KMS-11 (cell line): Measurements from ENCODE around the gene MINPP1.
"Not testable (repeated sequence)": the region's sequence is repeated elsewhere in the genome, so short reads cannot be mapped to it uniquely, and the experiment has no call there.

Source experiments
- H2AFZ ChIP-seq: fragments of 200-600 bp; sonication (generic); 2 replicates; pipeline ENCODE4 v1.6.1; 2016; ENCODE audit warnings: antibody characterized with exemption, mixed run types, low read depth
- H3K27ac ChIP-seq: fragments of 200-600 bp; sonication (generic); 2 replicates; pipeline ENCODE4 v1.6.1; 2016; ENCODE audit warnings: mild to moderate bottlenecking, mixed run types
- H3K27me3 ChIP-seq: fragments of 200-600 bp; sonication (generic); 2 replicates; pipeline ENCODE4 v1.6.1; 2017; ENCODE audit warnings: mild to moderate bottlenecking, low read depth, mixed run types, moderate library complexity; ENCODE audit not compliant: insufficient read depth
- H3K36me3 ChIP-seq: fragments of 200-600 bp; sonication (generic); 2 replicates; pipeline ENCODE4 v1.6.1; 2017; ENCODE audit warnings: mild to moderate bottlenecking, mixed run types; ENCODE audit not compliant: insufficient read depth
- H3K4me1 ChIP-seq: fragments of 200-600 bp; sonication (generic); 2 replicates; pipeline ENCODE4 v1.6.1; 2016; ENCODE audit warnings: mild to moderate bottlenecking, low read depth, mixed run types; ENCODE audit not compliant: poor library complexity, severe bottlenecking
- H3K4me2 ChIP-seq: fragments of 200-600 bp; sonication (generic); 2 replicates; pipeline ENCODE4 v1.7.0; 2016; ENCODE audit warnings: mild to moderate bottlenecking, mixed run types
- H3K4me3 ChIP-seq: fragments of 200-600 bp; sonication (generic); IDR thresholded peaks from 2 replicates; pipeline ENCODE4 v1.6.1; 2017; ENCODE audit warnings: low read depth, low read length, mixed read lengths; ENCODE audit not compliant: insufficient read depth
- H3K79me2 ChIP-seq: fragments of 200-600 bp; sonication (generic); 2 replicates; pipeline ENCODE4 v1.6.1; 2016; ENCODE audit warnings: low read depth, mixed run types; ENCODE audit not compliant: insufficient read depth
- H3K9ac ChIP-seq: fragments of 200-600 bp; sonication (generic); 2 replicates; pipeline ENCODE4 v1.6.1; 2016; ENCODE audit warnings: mild to moderate bottlenecking, mixed run types
- H4K20me1 ChIP-seq: fragments of 200-600 bp; sonication (generic); 2 replicates; pipeline ENCODE4 v1.6.1; 2016; ENCODE audit warnings: mild to moderate bottlenecking, mixed run types; ENCODE audit not compliant: insufficient read depth
- CTCF ChIP-seq: fragments of 200-600 bp; sonication (generic); conservative IDR thresholded peaks from 2 replicates; pipeline ENCODE4 v1.6.1; 2017; ENCODE audit warnings: low read depth, mild to moderate bottlenecking, antibody characterized with exemption, low read length, moderate library complexity, mixed read lengths

MINPP1 gene

GRCh38 chr10:87504640-87505365 lies at the start of gene MINPP1:
Gene MINPP1, plus strand, starts transcription at chr10:87504893. Its CDS starts 23 bp downstream, at chr10:87504916.
- H3K36me3 ChIP-seq = no peaks in the 10 kb centered on the region
- H3K27ac ChIP-seq = peak within 1 kb of the TSS; percentile 77
- H3K4me1 ChIP-seq = peaks cover 25% of the 10 kb centered on the region
- peak within 1 kb of the TSS; percentile 99 for H3K4me2 ChIP-seq
- no peak for TF ChIP-seq CTCF
- no peaks in the 10 kb centered on the region for H3K27me3 ChIP-seq
- no peaks in the 10 kb centered on the region for H4K20me1 ChIP-seq
- H2AFZ ChIP-seq = peak within 1 kb of the TSS; percentile 79
- peaks cover 61% of the 10 kb centered on the region for H3K79me2 ChIP-seq
- peak within 1 kb of the TSS; percentile 75 for H3K9ac ChIP-seq
- H3K4me3 ChIP-seq = peak within 1 kb of the TSS; percentile 33

- not testable (repeated sequence) for H3K36me3 ChIP-seq, H3K27ac ChIP-seq, H3K27me3 ChIP-seq, H4K20me1 ChIP-seq, H3K4me1 ChIP-seq, H3K4me3 ChIP-seq, H2AFZ ChIP-seq, H3K79me2 ChIP-seq, H3K4me2 ChIP-seq, H3K9ac ChIP-seq
Observed at GRCh38 chr10:87456586-87457220, 48.0 kb upstream of the MINPP1 start.

- not testable (repeated sequence) for H3K79me2 ChIP-seq, H3K36me3 ChIP-seq, H3K27ac ChIP-seq, H3K9ac ChIP-seq, H2AFZ ChIP-seq, H3K27me3 ChIP-seq, H3K4me3 ChIP-seq, H3K4me2 ChIP-seq, H4K20me1 ChIP-seq, H3K4me1 ChIP-seq
Observed at GRCh38 chr10:87461751-87462150, 42.9 kb upstream of the MINPP1 start.

GRCh38 chr10:87466849-87467248 lies 37.8 kb upstream of the MINPP1 start:
- not testable (repeated sequence) for H3K27me3 ChIP-seq, H3K79me2 ChIP-seq, H3K4me3 ChIP-seq, H3K4me2 ChIP-seq, H3K36me3 ChIP-seq, H4K20me1 ChIP-seq, H3K4me1 ChIP-seq, H3K27ac ChIP-seq, H2AFZ ChIP-seq, H3K9ac ChIP-seq

- H3K4me2 ChIP-seq, H3K4me1 ChIP-seq, H3K4me3 ChIP-seq, H3K9ac ChIP-seq, H3K79me2 ChIP-seq, H2AFZ ChIP-seq, H3K27me3 ChIP-seq, H3K27ac ChIP-seq, H3K36me3 ChIP-seq, H4K20me1 ChIP-seq: not testable (repeated sequence)
Observed at GRCh38 chr10:87488733-87489132, 16.0 kb upstream of the MINPP1 start.

- H3K79me2 ChIP-seq, H3K27me3 ChIP-seq, H3K4me3 ChIP-seq, H4K20me1 ChIP-seq, H3K4me2 ChIP-seq, H3K27ac ChIP-seq, H3K9ac ChIP-seq, H3K4me1 ChIP-seq, H2AFZ ChIP-seq, H3K36me3 ChIP-seq: not testable (repeated sequence)
Observed at GRCh38 chr10:87490285-87490684, 14.4 kb upstream of the MINPP1 start.

- not testable (repeated sequence) for H3K9ac ChIP-seq, H3K4me1 ChIP-seq, H3K36me3 ChIP-seq, H3K27ac ChIP-seq, H3K4me3 ChIP-seq, H3K4me2 ChIP-seq, H3K27me3 ChIP-seq, H2AFZ ChIP-seq, H3K79me2 ChIP-seq, H4K20me1 ChIP-seq
Observed at GRCh38 chr10:87492450-87492849, 12.2 kb upstream of the MINPP1 start.

- H3K36me3 ChIP-seq, H2AFZ ChIP-seq, H3K27me3 ChIP-seq, H3K4me1 ChIP-seq, H3K4me2 ChIP-seq, H3K9ac ChIP-seq, H3K27ac ChIP-seq, H4K20me1 ChIP-seq, H3K79me2 ChIP-seq, H3K4me3 ChIP-seq: not testable (repeated sequence)
Observed at GRCh38 chr10:87495446-87495845, 9.2 kb upstream of the MINPP1 start.

GRCh38 chr10:87497386-87497785 lies 7.3 kb upstream of the MINPP1 start:
- not testable (repeated sequence) for H3K4me3 ChIP-seq, H3K4me1 ChIP-seq, H3K9ac ChIP-seq, H4K20me1 ChIP-seq, H3K79me2 ChIP-seq, H3K27me3 ChIP-seq, H2AFZ ChIP-seq, H3K4me2 ChIP-seq, H3K36me3 ChIP-seq, H3K27ac ChIP-seq
